H1 (cell line): Measurements from ENCODE around the gene ARHGAP15. TPM values are rescaled to one million over a fixed set of nuclear protein-coding genes. Genes with fewer than 3 reads are reported as not detected.

Experiments
- CTCF ChIA-PET: fragments of 300-600 bp; sonication (Branson Sonifier 250); formaldehyde crosslinking; loops from one replicate; lab custom pipeline; 2021; ENCODE audit not compliant: partially characterized antibody; lab: Charles Lee
- POLR2A ChIA-PET: fragments of 300-600 bp; sonication (Branson Sonifier 250); formaldehyde crosslinking; loops from one replicate; lab custom pipeline; 2021; ENCODE audit warnings: inconsistent platforms; ENCODE audit not compliant: partially characterized antibody; lab: Charles Lee
- DNase-seq, 2 experiments: peaks; one replicate each; pipeline versions ENCODE4 v3.0.0 to v3.0.0-alpha.2; 2010 to 2022; ENCODE audit warnings: low spot score in 2 of 2, low read depth in 1 of 2, mixed read lengths in 1 of 2
- FAIRE-seq: peaks from 2 replicates; lab custom pipeline; 2011; peaks lifted over from hg19 to GRCh38; lab: Jason Lieb, UNC
- H2AFZ ChIP-seq: 2 replicates; pipeline ENCODE4 v1.8.1; 2012; ENCODE audit warnings: low read length, inconsistent platforms
- H2AK5ac ChIP-seq: 2 replicates; pipeline ENCODE4 v1.6.1; 2013; ENCODE audit warnings: low read depth, low read length
- H2BK120ac ChIP-seq: replicated peaks from 2 replicates; pipeline ENCODE3; 2013; ENCODE audit warnings: low read depth, low read length, inconsistent platforms
- H2BK12ac ChIP-seq: 2 replicates; pipeline ENCODE4 v1.6.1; 2013; ENCODE audit warnings: low read depth, low read length
- H2BK15ac ChIP-seq: 2 replicates; pipeline ENCODE4 v1.6.1; 2013; ENCODE audit warnings: low read length
- H2BK20ac ChIP-seq: 2 replicates; pipeline ENCODE4 v1.6.1; 2013; ENCODE audit warnings: low read length
- H2BK5ac ChIP-seq: 2 replicates; pipeline ENCODE4 v1.6.1; 2013; ENCODE audit warnings: low read depth, low read length
- H3K14ac ChIP-seq: 2 replicates; pipeline ENCODE4 v1.6.1; 2013; ENCODE audit warnings: inconsistent platforms; ENCODE audit not compliant: insufficient read length
- H3K18ac ChIP-seq: 2 replicates; pipeline ENCODE4 v1.6.1; 2013; ENCODE audit warnings: low read length; ENCODE audit errors: extremely low read depth
- H3K23ac ChIP-seq: 2 replicates; pipeline ENCODE4 v1.6.1; 2013; ENCODE audit warnings: inconsistent platforms; ENCODE audit not compliant: insufficient read length
- H3K23me2 ChIP-seq: 2 replicates; pipeline ENCODE4 v1.6.1; 2013; ENCODE audit warnings: low read depth, low read length
- H3K27ac ChIP-seq: 2 replicates; pipeline ENCODE4 v1.6.1; 2011; ENCODE audit warnings: low read depth, low read length, inconsistent platforms
- H3K27me3 ChIP-seq, 4 experiments: replicated peaks in 1 of 4; 1 replicate in 1 of 4; 2 replicates in 3 of 4; pipeline versions ENCODE4 v1.6.1 to v1.8.1; 2011 to 2013; ENCODE audit warnings: low read length in 3 of 4, mild to moderate bottlenecking in 3 of 4, inconsistent platforms in 2 of 4, mixed read lengths in 2 of 4, moderate library complexity in 1 of 4; ENCODE audit not compliant: control insufficient read depth in 3 of 4, insufficient read depth in 3 of 4; ENCODE audit errors: extremely low read depth in 1 of 4
- H3K36me3 ChIP-seq, 4 experiments: 2 replicates each; pipeline versions ENCODE4 v1.6.1 to v1.8.1; 2011 to 2013; ENCODE audit warnings: mild to moderate bottlenecking in 4 of 4, low read length in 3 of 4, moderate library complexity in 2 of 4, control low read depth in 1 of 4, inconsistent platforms in 1 of 4; ENCODE audit not compliant: insufficient read depth in 4 of 4, control insufficient read depth in 2 of 4
- H3K4ac ChIP-seq: replicated peaks from 2 replicates; pipeline ENCODE3; 2013; ENCODE audit warnings: low read length, low read depth, mixed read lengths, inconsistent platforms; ENCODE audit not compliant: insufficient read length
- H3K4me1 ChIP-seq, 4 experiments: replicated peaks in 1 of 4; 1 replicate in 1 of 4; 2 replicates in 3 of 4; pipeline versions ENCODE4 v1.6.1 to v1.8.1; 2011 to 2013; ENCODE audit warnings: low read length in 3 of 4, inconsistent platforms in 2 of 4, mixed read lengths in 1 of 4; ENCODE audit not compliant: insufficient read depth in 4 of 4, control insufficient read depth in 3 of 4
- H3K4me2 ChIP-seq, 2 experiments: 2 replicates each; pipeline versions ENCODE4 v1.6.1 to v1.8.1; 2011 to 2013; ENCODE audit warnings: low read depth in 2 of 2, low read length in 2 of 2, control low read depth in 1 of 2, inconsistent platforms in 1 of 2, mild to moderate bottlenecking in 1 of 2; ENCODE audit not compliant: insufficient read depth in 1 of 2
- H3K4me3 ChIP-seq, 4 experiments: fragments of 200-600, 300-600 bp in 1 of 4; sonication (generic), shearing (Covaris generic), sonication (Bioruptor Twin) in 1 of 4; 2 replicates each; pipeline versions ENCODE4 v1.5.1 to v1.8.1; 2011 to 2016; ENCODE audit warnings: low read length in 4 of 4, low read depth in 3 of 4, control low read depth in 2 of 4, inconsistent platforms in 2 of 4, mild to moderate bottlenecking in 2 of 4, mixed read lengths in 1 of 4, moderate library complexity in 1 of 4; ENCODE audit not compliant: insufficient read depth in 2 of 4; ENCODE audit errors: extremely low read depth in 1 of 4
- H3K56ac ChIP-seq: replicated peaks from 2 replicates; pipeline ENCODE3; 2013; ENCODE audit warnings: low read depth, mild to moderate bottlenecking, mixed read lengths, low read length, inconsistent platforms; ENCODE audit not compliant: insufficient read length
- H3K79me1 ChIP-seq: 2 replicates; pipeline ENCODE4 v1.6.1; 2013; ENCODE audit warnings: low read depth, low read length, control low read depth
- H3K79me2 ChIP-seq, 2 experiments: 2 replicates each; pipeline versions ENCODE4 v1.6.1 to v1.8.1; 2012 to 2013; ENCODE audit warnings: low read length in 2 of 2, mild to moderate bottlenecking in 2 of 2, inconsistent platforms in 1 of 2; ENCODE audit not compliant: insufficient read depth in 2 of 2, control insufficient read depth in 1 of 2
- H3K9ac ChIP-seq, 4 experiments: replicated peaks in 1 of 4; 1 replicate in 1 of 4; 2 replicates in 3 of 4; pipeline versions ENCODE4 v1.6.1 to v1.8.1; 2011 to 2013; ENCODE audit warnings: low read depth in 3 of 4, low read length in 3 of 4, control low read depth in 2 of 4, mild to moderate bottlenecking in 2 of 4, moderate library complexity in 2 of 4, inconsistent platforms in 1 of 4; ENCODE audit errors: extremely low read depth in 1 of 4
- H3K9me3 ChIP-seq, 2 experiments: 2 replicates each; pipeline versions ENCODE4 v1.6.1 to v1.8.1; 2012 to 2013; ENCODE audit warnings: mild to moderate bottlenecking in 2 of 2, moderate library complexity in 2 of 2, control low read depth in 1 of 2, inconsistent platforms in 1 of 2, low read depth in 1 of 2, low read length in 1 of 2, mixed read lengths in 1 of 2; ENCODE audit not compliant: insufficient read depth in 2 of 2
- H4K20me1 ChIP-seq, 2 experiments: replicated peaks in 1 of 2; 2 replicates each; pipeline versions ENCODE3 to v1.8.1; 2011 to 2013; ENCODE audit warnings: inconsistent platforms in 2 of 2, low read length in 2 of 2, mild to moderate bottlenecking in 1 of 2; ENCODE audit not compliant: insufficient read depth in 2 of 2, control insufficient read depth in 1 of 2
- H4K5ac ChIP-seq: 2 replicates; pipeline ENCODE4 v1.6.1; 2013; ENCODE audit warnings: low read length, low read depth, mixed read lengths, inconsistent platforms; ENCODE audit not compliant: insufficient read length
- H4K8ac ChIP-seq: 2 replicates; pipeline ENCODE4 v1.8.0; 2013; ENCODE audit warnings: mild to moderate bottlenecking, moderate library complexity, low read length, inconsistent platforms; ENCODE audit not compliant: insufficient read depth; ENCODE audit errors: extremely low read depth
- H4K91ac ChIP-seq: replicated peaks from 2 replicates; pipeline ENCODE3; 2013; ENCODE audit warnings: low read length, mixed read lengths, inconsistent platforms; ENCODE audit not compliant: insufficient read length
- ATF3 ChIP-seq: IDR thresholded peaks from 2 replicates; pipeline ENCODE4 v1.6.1; 2011; ENCODE audit warnings: low read depth, mild to moderate bottlenecking, low read length; ENCODE audit not compliant: insufficient read depth
- CHD2 ChIP-seq: IDR thresholded peaks from 2 replicates; pipeline ENCODE4 v1.6.1; 2012; ENCODE audit warnings: low read length, improper control_type of control experiment
- RBBP5 ChIP-seq: IDR thresholded peaks from 2 replicates; pipeline ENCODE4 v1.7.1; 2012; ENCODE audit warnings: low read depth, mild to moderate bottlenecking, inconsistent platforms, low read length, moderate library complexity, borderline replicate concordance
- SP2 ChIP-seq: IDR thresholded peaks from 2 replicates; pipeline ENCODE4 v1.6.1; 2012; ENCODE audit warnings: mild to moderate bottlenecking, low read length, inconsistent platforms
- SUZ12 ChIP-seq: fragments of 200-600 bp; sonication (generic); IDR thresholded peaks from 2 replicates; pipeline ENCODE4 v1.6.1; 2012; ENCODE audit warnings: mild to moderate bottlenecking, inconsistent platforms, low read length, moderate library complexity, mixed read lengths
- WGBS, 2 experiments: shearing (Covaris generic) in 1 of 2; methylation state at CpG; one replicate each; pipeline versions ENCODE4 v1.1.6 to v1.1.7; 2013 to 2015; ENCODE audit warnings: low lambda C conversion rate in 2 of 2, mixed read lengths in 2 of 2, inconsistent platforms in 1 of 2, low coverage in 1 of 2, missing lambda C conversion rate in 1 of 2; ENCODE audit not compliant: insufficient replicate concordance in 2 of 2, insufficient coverage in 1 of 2, insufficient read length in 1 of 2; ENCODE audit errors: extremely low coverage in 1 of 2, missing lambda C conversion rate in 1 of 2; 5-methylcytosine and 5-hydroxymethylcytosine counted together
- polyA plus RNA-seq, 7 experiments: library from polyadenylated mRNA; depleted of rRNA in 3 of 7; stranded (reverse) in 5 of 7; unstranded in 2 of 7; fragments of >200 nt in 5 of 7; fragments of 200-250 nt in 2 of 7; gene quantifications; 1 replicate in 5 of 7; 2 replicates in 1 of 7; 4 replicates in 1 of 7; pipeline versions ENCODE4 v1.2.1 to v1.2.3, GENCODE V29; 2011 to 2013; ENCODE audit warnings: missing spikeins in 2 of 7, mixed read lengths in 2 of 7
- total RNA-seq: library from RNA; stranded (reverse); fragmentation: NEBNext Ultra II Directional; extraction: Animal tissue kit (Norgen Biotek cat#: 25700); gene quantifications from 2 replicates; pipeline ENCODE4 v1.2.1, GENCODE V29; 2021

Gene ARHGAP15
- total and polyA plus RNA-seq, 2 of the 8 experiments (the other 6 are each of a cell fraction or from before 2014, with no cell fraction given), result not detected

- no peak for FAIRE-seq
- POLR2A ChIA-PET, result interaction anchor here (1.0 kb wide), 1 partner anchor 13 kb away, joined by 3 read pairs; no protein-coding TSS in a partner anchor
- no peaks in the 10 kb centered on the region for H3K79me2 ChIP-seq
- TF ChIP-seq CHD2 (no peak), SP2 (no peak), ATF3 (no peak), RBBP5 (no peak), SUZ12 (no peak)
Measured at GRCh38 chr2:143768991-143769390, 639.8 kb downstream of the ARHGAP15 start.

More at GRCh38 chr2:143768991-143769390, 639.8 kb downstream of the ARHGAP15 start:
- Histone ChIP-seq H3K23ac (no peak overlapping the region), H2BK12ac (no peak overlapping the region), H3K27me3 (no peaks in the 10 kb centered on the region), H2BK5ac (no peak overlapping the region), H3K9me3 (no peaks in the 10 kb centered on the region), H4K5ac (no peak overlapping the region), H3K4me2 (no peak overlapping the region), H3K4ac (no peak overlapping the region), H3K18ac (no peak overlapping the region), H4K8ac (no peak overlapping the region), H3K23me2 (peaks cover 2% of the 10 kb centered on the region; the same call in 1 of the 2 replicates), H2AFZ (no peak overlapping the region), H2AK5ac (no peak overlapping the region), H3K36me3 (no peaks in the 10 kb centered on the region; a peak in 1 of 8 replicates), H2BK15ac (no peak overlapping the region), H3K4me3 (no peak overlapping the region), H3K9ac (no peak overlapping the region), H3K14ac (no peak overlapping the region), H2BK20ac (no peak overlapping the region), H3K27ac (no peak overlapping the region), H4K91ac (no peak overlapping the region), H3K4me1 (peaks cover 0 to 5% (median 0%) of the 10 kb centered on the region in 4 experiments; a peak in 2 of 7 replicates), H2BK120ac (no peak overlapping the region), H3K79me1 (no peaks in the 10 kb centered on the region), H3K56ac (no peak overlapping the region), H4K20me1 (no peaks in the 10 kb centered on the region)
- CTCF ChIA-PET, result no interaction called here
- no peak for DNase-seq
- 64% methylated on average over 1 of the region's 1 CpG; no CpG with 5 or more reads in 1 of the 2 experiments for WGBS, 2 experiments
